Lower leg skin (tissue), 3 donors: ENCODE data around the gene TUBA1C.

Source experiments
- CTCF ChIP-seq, 3 donors: fragments of 450-650 bp; IDR thresholded peaks; one replicate each; pipeline ENCODE4 v1.5.1; 2016; ENCODE audit warnings: antibody characterized with exemption in 3 of 3, mild to moderate bottlenecking in 3 of 3, moderate library complexity in 2 of 3
- POLR2A ChIP-seq, 2 donors: fragments of 450-650 bp; IDR thresholded peaks; one replicate each; pipeline ENCODE4 v1.6.1; 2016 to 2017; ENCODE audit warnings: antibody characterized with exemption in 2 of 2, mild to moderate bottlenecking in 1 of 2, moderate library complexity in 1 of 2

- TF ChIP-seq CTCF (IDR thresholded peaks at IDR 0.05) (no peak), POLR2A (IDR thresholded peaks at IDR 0.05) (no peak)
These were observed 49.9 kb downstream of the TUBA1C start for GRCh38 chr12:49314811-49315210.
